Measurements from ENCODE around the gene SLC16A3. TPM values are rescaled to one million over a fixed set of nuclear protein-coding genes. Genes with fewer than 3 reads are reported as not detected.

Gene SLC16A3
- polyA plus RNA-seq, 3 donors: 26.3 to 103 (median 35.3) TPM

- no peak for TF ChIP-seq CTCF (IDR thresholded peaks at IDR 0.05)
- H3K27ac Mint-ChIP-seq: no peak overlapping the region
- H3K27ac ChIP-seq (ENCODE audit: low read depth in 1 of 2, low read length in 2 of 2): no peak overlapping the region
- WGBS (ENCODE audit: insufficient coverage): 71% methylated on average over 6 of the region's 8 CpGs
- H3K36me3 ChIP-seq (replicated peaks in 1 of 2; ENCODE audit: control insufficient read depth in 1 of 2, insufficient read depth in 2 of 2, low read length in 2 of 2): no peaks in the 10 kb centered on the region
- H3K36me3 Mint-ChIP-seq: peaks cover 3 to 4% of the 10 kb centered on the region in 2 donors
- H3K27me3 Mint-ChIP-seq (ENCODE audit: low read depth in 3 of 3): peaks cover 0 to 2% (median 1%) of the 10 kb centered on the region in 3 donors
- no peak for DNase-seq
- H4K20me1 ChIP-seq (ENCODE audit: insufficient read depth, low read length): peaks cover 7% of the 10 kb centered on the region
- H3K79me2 ChIP-seq (ENCODE audit: insufficient read depth, low read length): peaks cover 35% of the 10 kb centered on the region
- H3K4me1 Mint-ChIP-seq: peaks cover 45% of the 10 kb centered on the region
- no peak overlapping the region for H3K4me3 Mint-ChIP-seq
- peaks cover 59 to 71% of the 10 kb centered on the region in 2 donors for H3K4me1 ChIP-seq (ENCODE audit: control insufficient read depth in 1 of 2, insufficient read depth in 2 of 2, low read length in 2 of 2)
- H3K27me3 ChIP-seq (ENCODE audit: control insufficient read depth in 2 of 2, insufficient read depth in 2 of 2, low read length in 2 of 2): no peaks in the 10 kb centered on the region
- no peaks in the 10 kb centered on the region for H3K9me3 Mint-ChIP-seq
- H3K4me3 ChIP-seq (replicated peaks in 1 of 3; ENCODE audit: low read depth in 2 of 3, low read length in 3 of 3): no peak overlapping the region
- no peak overlapping the region for H3K9ac ChIP-seq (ENCODE audit: insufficient read depth, low read length, poor library complexity, severe bottlenecking)
- H3K4me2 ChIP-seq (replicated peaks; ENCODE audit: extremely low read depth, low read length, poor library complexity, severe bottlenecking): no peak overlapping the region
- intact Hi-C loops (cut with micrococcal nuclease): no loop called here
- H3K9me3 ChIP-seq (replicated peaks in 1 of 2; ENCODE audit: control insufficient read depth in 1 of 2, insufficient read depth in 1 of 2, low read length in 2 of 2): no peaks in the 10 kb centered on the region
- H2AFZ ChIP-seq (ENCODE audit: insufficient read depth, low read depth, low read length, poor library complexity, severe bottlenecking): no peak overlapping the region
These were observed 4.2 kb upstream of the SLC16A3 start for GRCh38 chr17:82224666-82225065.

- Histone ChIP-seq H3K4me2 (replicated peaks; ENCODE audit: extremely low read depth, low read length, poor library complexity, severe bottlenecking) (no peak overlapping the region), H3K9ac (ENCODE audit: insufficient read depth, low read length, poor library complexity, severe bottlenecking) (no peak overlapping the region), H3K9me3 (replicated peaks in 1 of 2; ENCODE audit: control insufficient read depth in 1 of 2, insufficient read depth in 1 of 2, low read length in 2 of 2) (no peaks in the 10 kb centered on the region), H2AFZ (ENCODE audit: insufficient read depth, low read depth, low read length, poor library complexity, severe bottlenecking) (no peak overlapping the region), H3K27me3 (ENCODE audit: control insufficient read depth in 2 of 2, insufficient read depth in 2 of 2, low read length in 2 of 2) (no peaks in the 10 kb centered on the region), H3K27ac (ENCODE audit: low read depth in 1 of 2, low read length in 2 of 2) (no peak overlapping the region), H3K4me3 (replicated peaks in 1 of 3; ENCODE audit: low read depth in 2 of 3, low read length in 3 of 3) (no peak overlapping the region), H3K79me2 (ENCODE audit: insufficient read depth, low read length) (peaks cover 37% of the 10 kb centered on the region), H3K36me3 (replicated peaks in 1 of 2; ENCODE audit: control insufficient read depth in 1 of 2, insufficient read depth in 2 of 2, low read length in 2 of 2) (no peaks in the 10 kb centered on the region), H4K20me1 (ENCODE audit: insufficient read depth, low read length) (peaks cover 16% of the 10 kb centered on the region), H3K4me1 (ENCODE audit: control insufficient read depth in 1 of 2, insufficient read depth in 2 of 2, low read length in 2 of 2) (peaks cover 59 to 71% of the 10 kb centered on the region in 2 donors)
- peaks cover 3 to 4% of the 10 kb centered on the region in 2 donors for H3K36me3 Mint-ChIP-seq
- no peak for TF ChIP-seq CTCF (IDR thresholded peaks at IDR 0.05)
- H3K4me3 Mint-ChIP-seq: no peak overlapping the region
- no peaks in the 10 kb centered on the region for H3K9me3 Mint-ChIP-seq
- H3K4me1 Mint-ChIP-seq: peaks cover 42% of the 10 kb centered on the region
- no peak overlapping the region for H3K27ac Mint-ChIP-seq
- 87% methylated on average over 21 of the region's 24 CpGs for WGBS (ENCODE audit: insufficient coverage)
- H3K27me3 Mint-ChIP-seq (ENCODE audit: low read depth in 3 of 3): peaks cover 0 to 2% (median 1%) of the 10 kb centered on the region in 3 donors
- intact Hi-C loops (cut with micrococcal nuclease): no loop called here
- peak in 1 of 3 donors; percentile 6 for DNase-seq
These were observed 3.3 kb upstream of the SLC16A3 start for GRCh38 chr17:82225368-82226029.
